Keratinocyte (primary cell): ENCODE measurements around the gene MSI1.

Experiments
- EZH2 ChIP-seq: IDR thresholded peaks from one replicate; pipeline ENCODE4 v1.6.1; 2012; ENCODE audit warnings: inconsistent platforms, mild to moderate bottlenecking, low read length, moderate library complexity
- TF ChIP-seq, protein P1 (sequence below), 3 experiments: IDR thresholded peaks in 1 of 3; conservative IDR thresholded peaks in 1 of 3; optimal IDR thresholded peaks in 1 of 3; 2 replicates in 2 of 3; 3 replicates in 1 of 3; pipeline versions ENCODE3 to v1.5.1; 2011; ENCODE audit warnings: low read length in 3 of 3, mild to moderate bottlenecking in 3 of 3, moderate library complexity in 2 of 3, control low read depth in 1 of 3, inconsistent platforms in 1 of 3; ENCODE audit not compliant: insufficient read depth in 2 of 3; ENCODE audit errors: extremely low read depth in 1 of 3

DNA sequence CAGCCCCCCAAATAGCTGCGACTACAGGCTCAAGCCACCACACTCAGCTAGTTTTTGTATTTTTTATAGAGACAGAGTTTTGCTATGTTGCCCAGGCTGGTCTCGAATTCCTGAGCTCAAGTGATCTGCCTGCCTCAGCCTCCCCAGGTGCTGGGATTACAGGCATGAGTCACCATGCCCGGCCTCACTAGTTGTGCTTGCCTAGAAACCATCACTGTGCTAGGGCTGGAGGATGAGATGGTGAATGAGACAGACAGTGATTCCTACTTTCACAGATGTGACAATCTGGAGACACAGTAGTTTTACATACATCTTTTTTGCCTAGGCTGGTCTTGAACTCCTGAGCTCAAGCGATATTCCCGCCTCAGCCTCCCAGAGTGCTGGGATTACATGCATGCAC, 7.5 kb upstream of the MSI1 start:
- TF ChIP-seq, protein P1, sequence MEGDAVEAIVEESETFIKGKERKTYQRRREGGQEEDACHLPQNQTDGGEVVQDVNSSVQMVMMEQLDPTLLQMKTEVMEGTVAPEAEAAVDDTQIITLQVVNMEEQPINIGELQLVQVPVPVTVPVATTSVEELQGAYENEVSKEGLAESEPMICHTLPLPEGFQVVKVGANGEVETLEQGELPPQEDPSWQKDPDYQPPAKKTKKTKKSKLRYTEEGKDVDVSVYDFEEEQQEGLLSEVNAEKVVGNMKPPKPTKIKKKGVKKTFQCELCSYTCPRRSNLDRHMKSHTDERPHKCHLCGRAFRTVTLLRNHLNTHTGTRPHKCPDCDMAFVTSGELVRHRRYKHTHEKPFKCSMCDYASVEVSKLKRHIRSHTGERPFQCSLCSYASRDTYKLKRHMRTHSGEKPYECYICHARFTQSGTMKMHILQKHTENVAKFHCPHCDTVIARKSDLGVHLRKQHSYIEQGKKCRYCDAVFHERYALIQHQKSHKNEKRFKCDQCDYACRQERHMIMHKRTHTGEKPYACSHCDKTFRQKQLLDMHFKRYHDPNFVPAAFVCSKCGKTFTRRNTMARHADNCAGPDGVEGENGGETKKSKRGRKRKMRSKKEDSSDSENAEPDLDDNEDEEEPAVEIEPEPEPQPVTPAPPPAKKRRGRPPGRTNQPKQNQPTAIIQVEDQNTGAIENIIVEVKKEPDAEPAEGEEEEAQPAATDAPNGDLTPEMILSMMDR (optimal IDR thresholded peaks at IDR 0.05 in 1 of 3, IDR thresholded peaks at IDR 0.05 in 1 of 3, conservative IDR thresholded peaks at IDR 0.05 in 1 of 3; ENCODE audit: extremely low read depth in 1 of 3, insufficient read depth in 2 of 3, low read length in 3 of 3): no peak
- TF ChIP-seq EZH2: no peak
